IPS-NIHi11 (cell line): ENCODE results near the gene BEST2.
"Not testable (repeated sequence)": the region's sequence is repeated elsewhere in the genome, so short reads cannot be mapped to it uniquely, and the experiment has no call there.

ENCODE experiments used
- DNase-seq: peaks from one replicate; pipeline ENCODE4 v3.0.0; 2012; ENCODE audit warnings: mixed read lengths, low spot score

Gene BEST2

GRCh38 chr19:12787458-12787857, 35.9 kb downstream of the BEST2 start:
- no peak for DNase-seq

GRCh38 chr19:12788042-12788681, 36.6 kb downstream of the BEST2 start:
- DNase-seq, result no peak

- peak; percentile 63 for DNase-seq
Measured at GRCh38 chr19:12788682-12789097, 37.1 kb downstream of the BEST2 start.

- no peak for DNase-seq
Measured at GRCh38 chr19:12789098-12789903, 37.7 kb downstream of the BEST2 start.

GRCh38 chr19:12789904-12790619, 38.5 kb downstream of the BEST2 start:
- peak; percentile 91 for DNase-seq

GRCh38 chr19:12790628-12791344, 39.2 kb downstream of the BEST2 start:
- DNase-seq, result no peak

- DNase-seq, result peak; percentile 73
Measured at GRCh38 chr19:12791345-12792050, 39.9 kb downstream of the BEST2 start, which contains the start of gene JUNB. Gene JUNB, plus strand, starts transcription at chr19:12791486. Its CDS starts 286 bp downstream, at chr19:12791772.

GRCh38 chr19:12792051-12792852, 40.7 kb downstream of the BEST2 start:
- DNase-seq, result no peak

GRCh38 chr19:12792853-12793289, 41.3 kb downstream of the BEST2 start:
- no peak for DNase-seq

GRCh38 chr19:12793290-12794195, 42.0 kb downstream of the BEST2 start:
- peak; percentile 89 for DNase-seq

- no peak for DNase-seq
Measured at GRCh38 chr19:12794196-12794941, 42.8 kb downstream of the BEST2 start.

- no peak for DNase-seq
Measured at GRCh38 chr19:12794971-12795381, 43.4 kb downstream of the BEST2 start.

- DNase-seq, result peak; percentile 64
Measured at GRCh38 chr19:12796146-12797071, 44.8 kb downstream of the BEST2 start.

- no peak for DNase-seq
Measured at GRCh38 chr19:12797141-12797587, 45.6 kb downstream of the BEST2 start.

- DNase-seq, result not testable (repeated sequence)
Measured at GRCh38 chr19:12797607-12798006, 46.0 kb downstream of the BEST2 start.

- no peak for DNase-seq
Measured at GRCh38 chr19:12799742-12800465, 48.3 kb downstream of the BEST2 start.

- no peak for DNase-seq
Measured at GRCh38 chr19:12800466-12800770, 48.8 kb downstream of the BEST2 start.
